WTC11 (cell line): Measurements from ENCODE around the gene PINK1. TPM values are rescaled to one million over a fixed set of nuclear protein-coding genes. Genes with fewer than 3 reads are reported as not detected.

Source experiments
- ATAC-seq: fragments of 200-7000 bp; cut with Tn5 transposase; 2 replicates; pipeline ENCODE4 v1.10.0; 2021; ENCODE audit warnings: mild to moderate bottlenecking, moderate library complexity
- CTCF ChIA-PET: fragments of 300-600 bp; sonication (Branson Sonifier 250); formaldehyde crosslinking; loops from one replicate; lab custom pipeline; 2021; ENCODE audit warnings: antibody characterized with exemption; lab: Charles Lee
- POLR2A ChIA-PET: fragments of 350-600 bp; sonication (Branson Sonifier 250); formaldehyde crosslinking; loops from one replicate; lab custom pipeline; 2021; ENCODE audit warnings: antibody characterized with exemption; lab: Charles Lee
- DNase-seq: peaks from one replicate; pipeline ENCODE4 v3.0.0; 2021; ENCODE audit warnings: low spot score
- H3K27ac Mint-ChIP-seq: 2 replicates; pipeline ENCODE4 v1.8.0; 2021; ENCODE audit warnings: mixed read lengths
- H3K27me3 Mint-ChIP-seq: 2 replicates; pipeline ENCODE4 v1.8.0; 2021; ENCODE audit warnings: low read depth, mild to moderate bottlenecking, moderate library complexity, mixed read lengths
- H3K36me3 Mint-ChIP-seq: 2 replicates; pipeline ENCODE4 v1.8.0; 2021; ENCODE audit warnings: mixed read lengths
- H3K4me1 Mint-ChIP-seq: 2 replicates; pipeline ENCODE4 v1.8.0; 2022; ENCODE audit warnings: mixed read lengths
- H3K4me3 Mint-ChIP-seq: 2 replicates; pipeline ENCODE4 v1.8.0; 2021; ENCODE audit warnings: mild to moderate bottlenecking, moderate library complexity, mixed read lengths
- H3K9me3 Mint-ChIP-seq: 2 replicates; pipeline ENCODE4 v1.8.0; 2021; ENCODE audit warnings: mixed read lengths
- ATF3 ChIP-seq: sonication (generic); formaldehyde crosslinking; conservative IDR thresholded peaks from 2 replicates; pipeline ENCODE4 v1.8.1; 2022; ENCODE audit warnings: mild to moderate bottlenecking, missing genetic modification reagents
- CDX4 ChIP-seq: fragments of 250-450 bp; sonication (Bioruptor Pico); IDR thresholded peaks from 2 replicates; pipeline ENCODE4 v1.9.0; 2021; ENCODE audit warnings: moderate library complexity, mild to moderate bottlenecking, inconsistent platforms, borderline replicate concordance
- ELF4 ChIP-seq: sonication (generic); formaldehyde crosslinking; IDR thresholded peaks from 2 replicates; pipeline ENCODE4 v1.8.1; 2022; ENCODE audit warnings: low read depth, mild to moderate bottlenecking, moderate library complexity, missing genetic modification reagents
- ERG ChIP-seq: fragments of 250-450 bp; sonication (Bioruptor Pico); IDR thresholded peaks from 2 replicates; pipeline ENCODE4 v1.8.0; 2021; ENCODE audit warnings: mild to moderate bottlenecking
- ESRRA ChIP-seq: sonication (generic); formaldehyde crosslinking; IDR thresholded peaks from 2 replicates; pipeline ENCODE4 v1.8.1; 2022; ENCODE audit warnings: mild to moderate bottlenecking, missing genetic modification reagents, borderline replicate concordance
- FOXP1 ChIP-seq: sonication (generic); formaldehyde crosslinking; IDR thresholded peaks from 2 replicates; pipeline ENCODE4 v1.8.0; 2022; ENCODE audit warnings: missing genetic modification reagents, mild to moderate bottlenecking, moderate library complexity, borderline replicate concordance
- HMGA2 ChIP-seq: fragments of 250-450 bp; sonication (Bioruptor Pico); IDR thresholded peaks from 2 replicates; pipeline ENCODE4 v1.4.0; 2021; ENCODE audit warnings: mild to moderate bottlenecking, moderate library complexity
- IRF1 ChIP-seq: sonication (generic); formaldehyde crosslinking; IDR thresholded peaks from 2 replicates; pipeline ENCODE4 v1.8.0; 2023; ENCODE audit warnings: missing genetic modification reagents
- JAZF1 ChIP-seq: fragments of 250-450 bp; sonication (Bioruptor Pico); IDR thresholded peaks from 2 replicates; pipeline ENCODE4 v1.9.0; 2021; ENCODE audit warnings: moderate library complexity, mild to moderate bottlenecking, inconsistent platforms
- NFATC4 ChIP-seq: fragments of 250-450 bp; sonication (Bioruptor Pico); IDR thresholded peaks from 2 replicates; pipeline ENCODE4 v1.9.0; 2021; ENCODE audit warnings: mild to moderate bottlenecking
- NFE2L1 ChIP-seq: sonication (generic); formaldehyde crosslinking; IDR thresholded peaks from 2 replicates; pipeline ENCODE4 v1.8.1; 2023; ENCODE audit warnings: missing genetic modification reagents
- NFYB ChIP-seq: sonication (generic); formaldehyde crosslinking; conservative IDR thresholded peaks from 2 replicates; pipeline ENCODE4 v1.8.0; 2022; ENCODE audit warnings: low read depth, missing genetic modification reagents
- NR2C2 ChIP-seq: sonication (generic); formaldehyde crosslinking; IDR thresholded peaks from 2 replicates; pipeline ENCODE4 v1.8.0; 2022; ENCODE audit warnings: mild to moderate bottlenecking, missing genetic modification reagents
- NR3C1 ChIP-seq: sonication (generic); formaldehyde crosslinking; conservative IDR thresholded peaks from 2 replicates; pipeline ENCODE4 v1.8.1; 2023; ENCODE audit warnings: low read depth, mild to moderate bottlenecking, missing genetic modification reagents
- PRDM15 ChIP-seq: sonication (generic); formaldehyde crosslinking; IDR thresholded peaks from 2 replicates; pipeline ENCODE4 v1.8.0; 2022; ENCODE audit warnings: missing genetic modification reagents
- RORB ChIP-seq: fragments of 250-450 bp; sonication (Bioruptor Pico); IDR thresholded peaks from 2 replicates; pipeline ENCODE4 v1.9.0; 2021; ENCODE audit warnings: mild to moderate bottlenecking
- ZNF138 ChIP-seq: sonication (generic); formaldehyde crosslinking; conservative IDR thresholded peaks from 2 replicates; pipeline ENCODE4 v1.8.1; 2022; ENCODE audit warnings: mild to moderate bottlenecking, moderate library complexity, missing genetic modification reagents
- ZNF219 ChIP-seq: sonication (generic); formaldehyde crosslinking; IDR thresholded peaks from 2 replicates; pipeline ENCODE4 v1.8.0; 2023; ENCODE audit warnings: missing genetic modification reagents, mild to moderate bottlenecking, borderline replicate concordance
- ZNF317 ChIP-seq: sonication (generic); formaldehyde crosslinking; IDR thresholded peaks from 2 replicates; pipeline ENCODE4 v1.8.1; 2023; ENCODE audit warnings: low read depth, mild to moderate bottlenecking, moderate library complexity, missing genetic modification reagents, borderline replicate concordance
- ZNF532 ChIP-seq: fragments of 250-450 bp; sonication (Bioruptor Pico); IDR thresholded peaks from 2 replicates; pipeline ENCODE4 v1.9.0; 2021; ENCODE audit warnings: mild to moderate bottlenecking, borderline replicate concordance
- total RNA-seq: library from RNA; stranded (reverse); gene quantifications from 3 replicates; pipeline ENCODE4 v1.2.3, GENCODE V29; 2021

The PINK1 gene
- total RNA-seq, 1 experiment from 2014 or later: 47.7 TPM

- H3K27me3 Mint-ChIP-seq: no peaks in the 10 kb centered on the region
- ChIA-PET CTCF (interaction anchor here (1.9 to 2.2 kb wide), 2 partner anchors 17 to 41 kb away, joined by 8 to 13 read pairs; partner anchors contain the start of gene PINK1), POLR2A (interaction anchor here (0.8 kb wide), 1 partner anchor 18 kb away, joined by 3 read pairs; no protein-coding TSS in a partner anchor)
- TF ChIP-seq NFYB (CRISPR knock-in tag) (no peak), IRF1 (no peak), ZNF219 (CRISPR knock-in tag) (no peak), PRDM15 (CRISPR knock-in tag) (no peak), CDX4 (no peak), NFE2L1 (CRISPR knock-in tag) (no peak)
- DNase-seq (no peak), ATAC-seq (peak; percentile 18; the same call in 1 of the 2 replicates)
- H3K36me3 Mint-ChIP-seq: no peaks in the 10 kb centered on the region
- peaks cover 30% of the 10 kb centered on the region for H3K4me1 Mint-ChIP-seq
- H3K9me3 Mint-ChIP-seq: no peaks in the 10 kb centered on the region
- no peak overlapping the region for H3K4me3 Mint-ChIP-seq
- peak overlapping the region; percentile 57; the same call in 1 of the 2 replicates for H3K27ac Mint-ChIP-seq
Measured at GRCh38 chr1:20615946-20616846, 17.1 kb upstream of the PINK1 start.

- ATAC-seq (no peak), DNase-seq (no peak)
- TF ChIP-seq ZNF532 (CRISPR knock-in tag) (no peak), ELF4 (CRISPR knock-in tag) (no peak), NFATC4 (CRISPR knock-in tag) (no peak), CDX4 (no peak), NFYB (CRISPR knock-in tag) (no peak), ZNF138 (CRISPR knock-in tag) (no peak), NR2C2 (CRISPR knock-in tag) (no peak), NR3C1 (CRISPR knock-in tag) (no peak), ZNF317 (CRISPR knock-in tag) (no peak), ATF3 (CRISPR knock-in tag) (no peak), ESRRA (CRISPR knock-in tag) (no peak), HMGA2 (CRISPR knock-in tag) (no peak), RORB (CRISPR knock-in tag) (no peak), JAZF1 (CRISPR knock-in tag) (no peak), ERG (CRISPR knock-in tag) (no peak), FOXP1 (CRISPR knock-in tag) (no peak)
- CTCF ChIA-PET: interaction anchor here (1.9 to 2.2 kb wide), 2 partner anchors 16 to 42 kb away, joined by 8 to 13 read pairs; partner anchors contain the start of gene PINK1
- H3K4me1 Mint-ChIP-seq: peaks cover 30% of the 10 kb centered on the region
- no peaks in the 10 kb centered on the region for H3K9me3 Mint-ChIP-seq
- no peaks in the 10 kb centered on the region for H3K27me3 Mint-ChIP-seq
- POLR2A ChIA-PET: interaction anchor here (0.8 kb wide), 1 partner anchor 17 kb away, joined by 3 read pairs; no protein-coding TSS in a partner anchor
- no peak overlapping the region for H3K27ac Mint-ChIP-seq
- no peak overlapping the region for H3K4me3 Mint-ChIP-seq
- H3K36me3 Mint-ChIP-seq: no peaks in the 10 kb centered on the region
Measured at GRCh38 chr1:20616847-20617487, 16.3 kb upstream of the PINK1 start.
